RWPE1 (cell line): ENCODE measurements around the gene MRPS18A.
A peak's percentile ranks its signal among the peaks of the same experiment; 100 is the strongest.
"Not testable (repeated sequence)": the region's sequence is repeated elsewhere in the genome, so short reads cannot be mapped to it uniquely, and the experiment has no call there.

Experiments
- CTCF ChIA-PET: fragments of 350-600 bp; sonication (Branson Sonifier 250); formaldehyde crosslinking; extraction: SDS; loops from one replicate; lab custom pipeline; 2021; lab: Yijun Ruan, JAX
- POLR2A ChIA-PET: fragments of 400-600 bp; formaldehyde crosslinking; extraction: SDS; loops from one replicate; lab custom pipeline; 2020; ENCODE audit warnings: antibody characterized with exemption; ENCODE audit not compliant: low non-redundant PET; lab: Yijun Ruan, JAX
- DNase-seq: peaks from one replicate; pipeline ENCODE4 v3.0.0; 2012; ENCODE audit warnings: low spot score
- H3K27ac ChIP-seq: fragments of 450-650 bp; 2 replicates; pipeline ENCODE4 v1.5.1; 2017
- TF ChIP-seq, protein P1 (sequence below): fragments of 450-650 bp; conservative IDR thresholded peaks from 2 replicates; pipeline ENCODE4 v1.5.1; 2017; ENCODE audit warnings: low read depth, mild to moderate bottlenecking

The MRPS18A gene

DNA sequence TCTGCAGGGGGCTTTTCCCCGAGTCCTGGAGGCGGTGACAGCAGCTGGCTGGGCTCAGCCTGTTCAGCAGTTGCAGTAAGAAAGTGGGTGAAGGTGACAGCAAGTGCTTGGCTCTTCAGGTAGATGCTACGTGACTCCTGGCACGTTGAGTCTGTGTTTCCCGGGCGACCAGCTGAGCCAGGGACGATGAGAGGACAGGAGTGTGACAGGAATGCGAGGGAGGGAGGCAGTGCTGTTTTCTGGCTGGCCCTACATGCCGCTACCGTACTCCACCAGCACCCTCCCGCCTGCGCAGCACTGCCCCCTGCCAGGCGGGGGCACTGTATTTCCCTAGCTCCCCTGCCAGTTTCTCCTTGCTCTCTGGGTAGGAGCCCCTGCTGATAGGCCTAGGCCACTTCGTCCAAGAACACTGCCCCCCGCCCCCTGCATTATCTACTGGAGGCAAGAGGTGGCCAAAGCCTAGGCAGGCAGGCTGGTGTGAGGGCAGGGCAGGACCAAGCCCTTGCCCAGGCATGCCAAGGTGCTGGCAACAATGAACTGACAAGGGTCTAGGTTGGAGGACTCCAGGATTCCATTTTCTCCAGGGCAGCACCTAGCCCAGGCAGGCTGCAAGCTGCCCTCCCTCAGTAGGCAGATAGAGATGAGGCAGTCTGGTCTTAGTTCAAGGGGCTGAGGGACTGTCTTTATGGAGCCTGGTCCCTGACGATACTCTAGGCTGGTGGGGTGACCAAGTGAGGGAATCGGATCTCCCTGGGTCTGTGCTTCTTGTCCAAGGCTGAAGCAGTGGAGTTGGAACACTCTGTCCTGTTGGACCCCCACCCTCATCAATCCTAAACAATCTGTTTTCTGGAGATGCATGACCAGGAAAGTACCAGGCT, 19.2 kb downstream of the MRPS18A start:
- CTCF ChIA-PET = interaction anchor here (0.6 to 5.9 kb wide), 20 partner anchors 9 to 451 kb away, joined by 3 to 33 read pairs (median 4); partner anchors contain the start of gene VEGFA
- TF ChIP-seq, protein P1, sequence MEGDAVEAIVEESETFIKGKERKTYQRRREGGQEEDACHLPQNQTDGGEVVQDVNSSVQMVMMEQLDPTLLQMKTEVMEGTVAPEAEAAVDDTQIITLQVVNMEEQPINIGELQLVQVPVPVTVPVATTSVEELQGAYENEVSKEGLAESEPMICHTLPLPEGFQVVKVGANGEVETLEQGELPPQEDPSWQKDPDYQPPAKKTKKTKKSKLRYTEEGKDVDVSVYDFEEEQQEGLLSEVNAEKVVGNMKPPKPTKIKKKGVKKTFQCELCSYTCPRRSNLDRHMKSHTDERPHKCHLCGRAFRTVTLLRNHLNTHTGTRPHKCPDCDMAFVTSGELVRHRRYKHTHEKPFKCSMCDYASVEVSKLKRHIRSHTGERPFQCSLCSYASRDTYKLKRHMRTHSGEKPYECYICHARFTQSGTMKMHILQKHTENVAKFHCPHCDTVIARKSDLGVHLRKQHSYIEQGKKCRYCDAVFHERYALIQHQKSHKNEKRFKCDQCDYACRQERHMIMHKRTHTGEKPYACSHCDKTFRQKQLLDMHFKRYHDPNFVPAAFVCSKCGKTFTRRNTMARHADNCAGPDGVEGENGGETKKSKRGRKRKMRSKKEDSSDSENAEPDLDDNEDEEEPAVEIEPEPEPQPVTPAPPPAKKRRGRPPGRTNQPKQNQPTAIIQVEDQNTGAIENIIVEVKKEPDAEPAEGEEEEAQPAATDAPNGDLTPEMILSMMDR = no peak; the same call in 1 of the 2 replicates
- H3K27ac ChIP-seq = peak overlapping the region; percentile 77
- no peak for DNase-seq
- POLR2A ChIA-PET = interaction anchor here (0.5 to 1.5 kb wide), 2 partner anchors 56 to 102 kb away, joined by 3 to 7 read pairs; partner anchors contain the start of gene VEGFA

DNA sequence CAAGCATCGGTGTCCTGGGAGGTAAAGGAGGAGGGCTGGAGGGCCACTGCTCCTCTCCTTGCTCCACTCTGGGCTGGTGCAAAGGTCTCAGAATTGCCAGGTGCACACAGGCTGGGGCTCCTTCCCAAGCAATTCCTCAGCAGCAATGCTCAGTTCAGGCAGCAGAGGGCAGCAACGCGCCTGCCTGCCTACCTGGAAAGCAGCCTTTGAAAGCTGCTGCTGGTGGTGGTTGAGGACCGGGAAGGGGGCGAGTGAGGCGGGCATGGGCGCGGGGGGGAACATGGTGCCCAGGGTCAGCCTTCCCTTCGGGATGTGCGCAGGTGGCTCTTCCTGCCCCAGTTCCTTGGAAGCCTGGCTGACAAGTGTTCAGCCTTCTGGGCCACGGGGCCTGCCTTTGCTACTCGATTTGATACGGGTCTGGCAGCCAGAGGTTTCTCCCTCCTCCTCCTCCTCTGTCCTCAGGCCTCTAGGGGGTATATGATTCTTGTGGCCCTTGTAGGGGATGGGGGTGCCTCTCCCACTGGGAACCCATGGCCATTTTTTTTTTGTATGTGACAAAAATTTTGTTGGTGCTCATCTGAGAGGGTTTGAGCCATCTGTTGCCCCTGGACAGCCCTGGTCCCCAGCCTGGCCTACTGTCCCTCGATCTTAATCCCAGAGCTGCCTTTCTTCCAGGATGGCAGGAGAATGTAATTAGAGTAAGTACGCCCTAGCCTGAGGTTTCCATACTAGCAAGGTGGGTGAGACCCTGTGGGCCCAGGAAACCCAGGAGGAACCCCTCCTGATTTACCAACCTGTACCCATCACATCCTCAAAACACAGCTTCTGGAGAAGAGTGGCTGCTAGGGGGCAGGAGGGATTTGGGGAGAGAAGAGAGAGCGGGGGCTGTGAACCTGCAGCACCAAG, 20.1 kb downstream of the MRPS18A start:
- POLR2A ChIA-PET = interaction anchor here (0.5 to 0.6 kb wide), 2 partner anchors 57 to 324 kb away, joined by 3 read pairs; no protein-coding TSS in a partner anchor
- TF ChIP-seq, protein P1 = peak; percentile 95
- CTCF ChIA-PET = interaction anchor here (0.5 to 5.9 kb wide), 42 partner anchors 10 to 827 kb away, joined by 3 to 33 read pairs (median 4); partner anchors contain the start of gene VEGFA
- peak overlapping the region; percentile 77 for H3K27ac ChIP-seq
- DNase-seq = peak; percentile 74

DNA sequence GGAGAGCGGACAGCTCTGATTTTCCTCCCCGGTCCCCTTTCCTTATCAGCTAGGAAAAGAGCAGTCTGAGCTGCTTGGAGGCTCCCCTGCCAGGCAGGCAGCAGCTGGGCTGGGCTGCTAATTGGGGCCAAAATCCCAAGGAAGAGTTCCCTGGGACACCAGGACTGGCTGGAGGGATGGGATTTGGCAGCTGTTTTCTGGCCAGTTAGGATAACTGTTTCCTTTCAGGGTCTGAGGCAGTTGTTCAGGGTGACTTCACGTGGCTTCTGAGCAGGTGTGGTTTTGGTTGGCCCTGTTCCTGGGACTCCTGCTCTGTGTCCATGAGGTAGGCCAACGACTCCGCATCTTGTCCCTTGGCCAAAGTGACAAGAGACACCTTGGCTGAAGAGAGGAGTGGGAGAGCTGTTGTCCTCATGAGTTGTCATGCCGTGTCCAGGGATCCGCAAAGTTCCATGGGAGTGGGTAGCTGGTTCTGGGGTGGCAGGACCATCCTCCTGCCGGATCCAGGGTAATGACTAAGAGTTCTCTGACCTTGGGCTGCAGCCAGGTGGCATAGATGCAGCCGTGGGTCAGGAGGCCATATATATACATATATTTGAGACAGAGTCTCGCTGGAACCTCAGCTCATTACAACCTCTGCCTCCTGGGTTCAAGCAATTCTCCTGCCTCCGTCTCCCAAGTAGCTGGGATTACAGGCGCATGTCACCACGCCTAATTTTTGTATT, 21.2 kb downstream of the MRPS18A start:
- CTCF ChIA-PET = interaction anchor here (0.6 to 5.9 kb wide), 16 partner anchors 8 to 413 kb away, joined by 3 to 33 read pairs (median 4); partner anchors contain the start of gene VEGFA
- H3K27ac ChIP-seq = peak overlapping the region; percentile 77
- DNase-seq = no peak
- TF ChIP-seq, protein P1 = no peak
- POLR2A ChIA-PET = interaction anchor here (0.6 kb wide), 1 partner anchor 325 kb away, joined by 3 read pairs; no protein-coding TSS in a partner anchor

DNA sequence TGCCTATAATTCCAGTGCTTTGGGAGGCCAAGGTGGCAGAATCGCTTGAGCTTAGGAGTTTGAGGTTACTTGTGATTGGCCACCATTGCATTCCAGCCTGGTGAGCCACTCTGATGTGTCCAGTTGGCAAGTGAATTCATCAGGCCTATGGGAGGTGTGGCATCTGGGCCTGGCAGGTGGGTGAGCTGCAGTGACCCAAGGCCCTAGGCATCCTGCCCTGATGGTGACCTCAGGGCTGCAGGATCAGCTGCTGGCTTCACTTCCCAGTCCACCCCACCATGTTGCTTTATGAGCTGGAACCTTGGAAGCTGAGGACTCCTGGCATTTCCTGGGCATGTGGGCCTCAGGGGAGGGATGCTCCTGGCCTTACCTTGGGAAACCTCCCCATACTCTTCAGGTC, 22.2 kb downstream of the MRPS18A start:
- peak; percentile 60 for DNase-seq
- POLR2A ChIA-PET = no interaction called here
- TF ChIP-seq, protein P1 = no peak
- CTCF ChIA-PET = interaction anchor here (1.2 to 3.3 kb wide), 4 partner anchors 105 to 414 kb away, joined by 4 to 28 read pairs (median 11); partner anchors contain the start of gene VEGFA
- H3K27ac ChIP-seq = no peak overlapping the region

DNA sequence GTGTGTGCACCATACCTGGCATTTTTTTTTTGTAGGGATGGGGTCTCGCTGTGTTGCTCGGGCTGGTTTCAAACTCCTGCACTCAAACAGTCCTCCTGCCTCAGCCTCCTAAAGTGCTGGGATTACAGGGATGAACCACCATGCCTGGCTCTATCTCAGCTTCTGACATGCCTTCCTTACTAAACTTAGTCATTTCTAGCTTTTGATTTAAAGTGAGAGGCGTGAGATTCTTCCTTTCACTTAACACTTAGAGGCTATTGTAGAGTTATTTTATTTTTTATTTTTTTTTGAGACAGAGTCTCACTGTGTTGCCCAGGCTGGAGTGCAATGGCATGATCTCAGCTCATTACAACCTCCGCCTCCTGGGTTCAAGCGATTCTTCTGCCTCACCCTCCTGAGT, 24.6 kb downstream of the MRPS18A start:
- POLR2A ChIA-PET, DNase-seq, CTCF ChIA-PET, H3K27ac ChIP-seq: not testable (repeated sequence)

DNA sequence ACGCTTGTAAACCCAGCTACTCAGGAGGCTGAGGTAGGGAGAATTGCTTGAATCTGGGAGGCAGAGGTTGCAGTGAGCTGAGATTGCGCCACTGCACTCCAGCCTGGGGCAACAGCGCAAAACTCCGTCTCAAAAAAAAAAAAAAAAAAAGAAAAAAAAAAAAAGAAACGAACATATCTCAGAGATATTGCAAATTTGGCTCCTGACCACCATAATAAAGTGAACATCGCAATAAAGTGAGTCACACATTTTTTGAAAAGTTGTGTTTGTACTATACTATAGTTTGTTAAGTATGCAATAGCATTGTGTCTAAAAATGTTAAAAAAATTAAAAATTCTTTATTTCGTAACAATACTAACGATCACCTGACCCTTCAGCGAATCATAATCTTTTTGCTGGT, 29.4 kb downstream of the MRPS18A start:
- CTCF ChIA-PET = interaction anchor here (0.6 kb wide), 1 partner anchor 9 kb away, joined by 3 read pairs; no protein-coding TSS in a partner anchor
- no peak for DNase-seq

More for the DNA sequence above, 29.4 kb downstream of the MRPS18A start:
- TF ChIP-seq, protein P1 = no peak
- H3K27ac ChIP-seq = no peak overlapping the region
- POLR2A ChIA-PET = no interaction called here
